SK-N-SH (cell line): ENCODE measurements around the gene HIPK1. TPM values are rescaled to one million over a fixed set of nuclear protein-coding genes. Genes with fewer than 3 reads are reported as not detected.

ENCODE experiments used
- CTCF ChIA-PET: fragments of 300-600, 350-600 bp; formaldehyde crosslinking; extraction: SDS; loops from one replicate; lab custom pipeline; 2021; lab: Yijun Ruan, JAX
- POLR2A ChIA-PET: fragments of 350-600 bp; sonication (Branson Sonifier 250); formaldehyde crosslinking; extraction: SDS; loops from one replicate; lab custom pipeline; 2020; ENCODE audit warnings: antibody characterized with exemption, inconsistent platforms; lab: Yijun Ruan, JAX
- DNase-seq: peaks from one replicate; pipeline ENCODE4 v3.0.0; 2012
- H2AFZ ChIP-seq: fragments of 200-600 bp; sonication (generic); 2 replicates; pipeline ENCODE4 v1.8.1; 2016; ENCODE audit warnings: antibody characterized with exemption, mild to moderate bottlenecking, low read depth
- H3F3A ChIP-seq: fragments of 200-600 bp; sonication (generic); replicated peaks from 2 replicates; pipeline ENCODE3; 2016; ENCODE audit warnings: antibody characterized with exemption, mild to moderate bottlenecking; ENCODE audit not compliant: insufficient read depth
- H3K27ac ChIP-seq, 2 experiments: fragments of 200-500 bp in 1 of 2; fragments of 200-600 bp in 1 of 2; sonication (Bioruptor generic) in 1 of 2; sonication (generic), shearing (Covaris generic) in 1 of 2; 2 replicates each; pipeline versions ENCODE4 v1.5.1 to v1.6.1; 2014 to 2016; ENCODE audit warnings: low read depth in 2 of 2, inconsistent platforms in 1 of 2, low read length in 1 of 2, mild to moderate bottlenecking in 1 of 2, mixed read lengths in 1 of 2
- H3K27me3 ChIP-seq: fragments of 200-600 bp; sonication (generic), shearing (Covaris generic); 2 replicates; pipeline ENCODE4 v1.6.1; 2016; ENCODE audit warnings: mixed run types; ENCODE audit not compliant: insufficient read depth
- H3K36me3 ChIP-seq, 2 experiments: fragments of 200-500 bp in 1 of 2; fragments of 200-600 bp in 1 of 2; sonication (Bioruptor generic) in 1 of 2; sonication (generic) in 1 of 2; replicated peaks in 1 of 2; 2 replicates each; pipeline versions ENCODE3 to v1.5.1; 2014 to 2016; ENCODE audit warnings: low read length in 1 of 2, mild to moderate bottlenecking in 1 of 2; ENCODE audit not compliant: insufficient read depth in 2 of 2, control insufficient read depth in 1 of 2
- H3K4me1 ChIP-seq, 2 experiments: fragments of 200-500 bp in 1 of 2; fragments of 200-600 bp in 1 of 2; sonication (Bioruptor generic) in 1 of 2; sonication (generic), shearing (Covaris generic) in 1 of 2; 2 replicates each; pipeline versions ENCODE4 v1.5.1 to v1.6.1; 2014 to 2016; ENCODE audit warnings: low read depth in 1 of 2, low read length in 1 of 2, mixed run types in 1 of 2; ENCODE audit not compliant: insufficient read depth in 2 of 2, control insufficient read depth in 1 of 2
- H3K4me2 ChIP-seq: fragments of 200-600 bp; sonication (generic), shearing (Covaris generic); 2 replicates; pipeline ENCODE4 v1.6.1; 2017; ENCODE audit warnings: mixed run types
- H3K4me3 ChIP-seq, 2 experiments: fragments of 200-500 bp in 1 of 2; fragments of 200-600 bp in 1 of 2; sonication (Bioruptor generic) in 1 of 2; sonication (generic), shearing (Covaris generic) in 1 of 2; 2 replicates each; pipeline versions ENCODE4 v1.5.1 to v1.8.1; 2014 to 2016; ENCODE audit warnings: low read depth in 2 of 2, inconsistent platforms in 1 of 2, low read length in 1 of 2, mild to moderate bottlenecking in 1 of 2, mixed read lengths in 1 of 2, moderate library complexity in 1 of 2
- H3K79me2 ChIP-seq: fragments of 200-600 bp; sonication (generic); 2 replicates; pipeline ENCODE4 v1.8.1; 2017; ENCODE audit warnings: mild to moderate bottlenecking; ENCODE audit not compliant: insufficient read depth
- H3K9ac ChIP-seq: fragments of 200-600 bp; sonication (generic); 2 replicates; pipeline ENCODE4 v1.6.1; 2017; ENCODE audit warnings: mixed run types
- H3K9me2 ChIP-seq: fragments of 200-600 bp; sonication (generic); 2 replicates; pipeline ENCODE4 v1.6.1; 2017; ENCODE audit warnings: mixed run types
- H3K9me3 ChIP-seq: fragments of 200-600 bp; sonication (generic); 2 replicates; pipeline ENCODE4 v1.6.1; 2017; ENCODE audit warnings: mixed run types, mild to moderate bottlenecking, moderate library complexity
- H4K20me1 ChIP-seq: fragments of 200-600 bp; sonication (generic); 2 replicates; pipeline ENCODE4 v1.6.1; 2017; ENCODE audit warnings: mild to moderate bottlenecking, mixed run types; ENCODE audit not compliant: insufficient read depth
- EP300 ChIP-seq, 2 experiments: IDR thresholded peaks; 2 replicates each; pipeline versions ENCODE4 v1.4.0 to v1.6.1; 2012; ENCODE audit warnings: borderline replicate concordance in 1 of 2, low read depth in 1 of 2, low read length in 1 of 2
- EZH2phosphoT487 ChIP-seq: fragments of 200-600 bp; sonication (generic); IDR thresholded peaks from 2 replicates; pipeline ENCODE4 v1.6.1; 2017; ENCODE audit warnings: low read depth, mixed run types, mild to moderate bottlenecking, antibody characterized with exemption, moderate library complexity, borderline replicate concordance
- FOXJ3 ChIP-seq: sonication (generic); formaldehyde crosslinking; IDR thresholded peaks from 2 replicates; pipeline ENCODE4 v1.5.1; 2020; ENCODE audit warnings: mild to moderate bottlenecking, missing genetic modification reagents
- FOXM1 ChIP-seq: IDR thresholded peaks from 2 replicates; pipeline ENCODE4 v1.4.0; 2012; ENCODE audit warnings: low read depth, mild to moderate bottlenecking
- GABPA ChIP-seq: IDR thresholded peaks from 2 replicates; pipeline ENCODE4 v1.4.0; 2012; ENCODE audit warnings: low read depth, mild to moderate bottlenecking
- JUND ChIP-seq: IDR thresholded peaks from 2 replicates; pipeline ENCODE4 v1.4.0; 2012
- MXI1 ChIP-seq: IDR thresholded peaks from 2 replicates; pipeline ENCODE4 v1.6.1; 2012; ENCODE audit warnings: mild to moderate bottlenecking, low read depth, low read length, improper control_type of control experiment
- NFIC ChIP-seq: IDR thresholded peaks from 2 replicates; pipeline ENCODE4 v1.4.0; 2012; ENCODE audit warnings: borderline replicate concordance
- POLR2AphosphoS5 ChIP-seq: IDR thresholded peaks from 2 replicates; pipeline ENCODE4 v1.6.1; 2012; ENCODE audit warnings: low read depth, low read length
- RAD21 ChIP-seq: IDR thresholded peaks from 2 replicates; pipeline ENCODE4 v1.6.1; 2012; ENCODE audit warnings: mild to moderate bottlenecking, low read length
- RCOR1 ChIP-seq: fragments of 150-350 bp; IDR thresholded peaks from 2 replicates; pipeline ENCODE4 v1.6.1; 2017; ENCODE audit warnings: antibody characterized with exemption, low read length
- SIN3A ChIP-seq: IDR thresholded peaks from 2 replicates; pipeline ENCODE4 v1.6.1; 2012; ENCODE audit warnings: low read depth, mild to moderate bottlenecking, low read length, moderate library complexity, borderline replicate concordance
- TAF1 ChIP-seq: IDR thresholded peaks from 2 replicates; pipeline ENCODE4 v1.6.1; 2012; ENCODE audit warnings: low read depth, mild to moderate bottlenecking, low read length, moderate library complexity, borderline replicate concordance
- TCF12 ChIP-seq: IDR thresholded peaks from 2 replicates; pipeline ENCODE4 v1.4.0; 2012
- TEAD4 ChIP-seq: IDR thresholded peaks from 2 replicates; pipeline ENCODE4 v1.4.0; 2012; ENCODE audit warnings: mild to moderate bottlenecking, borderline replicate concordance; ENCODE audit not compliant: insufficient read depth
- YY1 ChIP-seq: IDR thresholded peaks from 2 replicates; pipeline ENCODE4 v1.4.0; 2012; ENCODE audit warnings: low read depth, mild to moderate bottlenecking
- WGBS: methylation state at CpG from one replicate; pipeline ENCODE4 v1.1.6; 2017; ENCODE audit warnings: low lambda C conversion rate; 5-methylcytosine and 5-hydroxymethylcytosine counted together
- polyA plus RNA-seq, 3 experiments: library from polyadenylated mRNA; depleted of rRNA; stranded (reverse); fragments of >200 nt; gene quantifications; 2 replicates each; pipeline ENCODE4 v1.2.3, GENCODE V29; 2012
- TF ChIP-seq, protein P1 (sequence below): fragments of 200-600 bp; sonication (generic); IDR thresholded peaks from 2 replicates; pipeline ENCODE4 v1.6.1; 2017; ENCODE audit warnings: antibody characterized with exemption, mild to moderate bottlenecking, moderate library complexity
- TF ChIP-seq, protein P2 (sequence below): IDR thresholded peaks from 2 replicates; pipeline ENCODE4 v1.4.0; 2012; ENCODE audit warnings: low read depth, borderline replicate concordance
- TF ChIP-seq, protein P3 (sequence below): fragments of 150-350 bp; IDR thresholded peaks from 2 replicates; pipeline ENCODE4 v1.6.1; 2017; ENCODE audit warnings: antibody characterized with exemption, low read length, low read depth, borderline replicate concordance
- TF ChIP-seq, protein P4 (sequence below): IDR thresholded peaks from 2 replicates; pipeline ENCODE4 v1.4.0; 2012; ENCODE audit warnings: low read depth
- TF ChIP-seq, protein P5 (sequence below): IDR thresholded peaks from 2 replicates; pipeline ENCODE4 v1.6.1; 2012; ENCODE audit warnings: mild to moderate bottlenecking, low read depth, low read length, moderate library complexity

HIPK1 gene
- polyA plus RNA-seq, 1 of the 3 experiments (the other 2 are of a cell fraction): 7.1 TPM

DNA sequence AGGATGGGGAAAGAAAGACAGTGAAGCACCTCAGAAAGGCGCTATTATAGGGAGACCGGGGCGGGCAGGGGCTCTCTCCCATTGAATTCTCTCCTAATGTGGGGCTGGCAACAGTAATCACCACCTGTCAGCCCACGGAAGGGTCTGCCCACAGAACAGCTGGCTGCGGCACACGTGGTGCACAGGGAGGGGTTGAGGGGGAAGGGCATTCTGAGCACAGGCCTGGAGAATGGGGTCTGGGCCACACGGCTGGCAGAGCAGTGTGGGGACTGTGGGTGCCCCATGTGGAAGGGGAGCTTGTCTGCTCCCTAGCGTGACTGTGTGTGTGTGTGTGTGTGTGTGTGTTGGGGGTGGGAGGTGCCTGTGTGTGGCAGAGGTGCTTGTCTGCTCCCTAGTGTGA, 54.3 kb downstream of the HIPK1 start:
- no peak overlapping the region for H2AFZ ChIP-seq

DNA sequence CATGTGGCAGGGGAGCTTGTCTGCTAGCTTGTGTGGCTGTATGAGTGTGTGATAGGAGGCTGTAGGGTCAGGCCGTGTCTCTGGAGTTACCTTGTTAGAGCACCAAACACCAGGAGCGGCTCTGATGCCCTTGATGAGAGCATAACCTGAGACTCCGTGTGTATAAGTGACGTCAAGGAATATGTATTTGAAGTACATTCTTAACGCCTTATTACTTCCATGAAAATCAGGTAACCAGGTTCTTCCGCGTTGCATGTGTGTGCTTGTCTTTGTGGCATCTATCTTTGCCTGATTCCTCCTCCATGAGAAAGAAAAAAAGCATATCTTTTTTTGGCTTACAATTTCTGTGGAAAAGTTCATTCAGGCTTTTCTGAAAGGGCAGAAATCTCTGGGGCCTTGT, 54.7 kb downstream of the HIPK1 start:
- no peak for DNase-seq
- no peak for TF ChIP-seq MXI1
- TF ChIP-seq, protein P1, sequence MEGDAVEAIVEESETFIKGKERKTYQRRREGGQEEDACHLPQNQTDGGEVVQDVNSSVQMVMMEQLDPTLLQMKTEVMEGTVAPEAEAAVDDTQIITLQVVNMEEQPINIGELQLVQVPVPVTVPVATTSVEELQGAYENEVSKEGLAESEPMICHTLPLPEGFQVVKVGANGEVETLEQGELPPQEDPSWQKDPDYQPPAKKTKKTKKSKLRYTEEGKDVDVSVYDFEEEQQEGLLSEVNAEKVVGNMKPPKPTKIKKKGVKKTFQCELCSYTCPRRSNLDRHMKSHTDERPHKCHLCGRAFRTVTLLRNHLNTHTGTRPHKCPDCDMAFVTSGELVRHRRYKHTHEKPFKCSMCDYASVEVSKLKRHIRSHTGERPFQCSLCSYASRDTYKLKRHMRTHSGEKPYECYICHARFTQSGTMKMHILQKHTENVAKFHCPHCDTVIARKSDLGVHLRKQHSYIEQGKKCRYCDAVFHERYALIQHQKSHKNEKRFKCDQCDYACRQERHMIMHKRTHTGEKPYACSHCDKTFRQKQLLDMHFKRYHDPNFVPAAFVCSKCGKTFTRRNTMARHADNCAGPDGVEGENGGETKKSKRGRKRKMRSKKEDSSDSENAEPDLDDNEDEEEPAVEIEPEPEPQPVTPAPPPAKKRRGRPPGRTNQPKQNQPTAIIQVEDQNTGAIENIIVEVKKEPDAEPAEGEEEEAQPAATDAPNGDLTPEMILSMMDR: no peak
- no peak for TF ChIP-seq NFIC
- TF ChIP-seq FOXM1: no peak
- no peak for TF ChIP-seq RAD21
- TF ChIP-seq, protein P2, sequence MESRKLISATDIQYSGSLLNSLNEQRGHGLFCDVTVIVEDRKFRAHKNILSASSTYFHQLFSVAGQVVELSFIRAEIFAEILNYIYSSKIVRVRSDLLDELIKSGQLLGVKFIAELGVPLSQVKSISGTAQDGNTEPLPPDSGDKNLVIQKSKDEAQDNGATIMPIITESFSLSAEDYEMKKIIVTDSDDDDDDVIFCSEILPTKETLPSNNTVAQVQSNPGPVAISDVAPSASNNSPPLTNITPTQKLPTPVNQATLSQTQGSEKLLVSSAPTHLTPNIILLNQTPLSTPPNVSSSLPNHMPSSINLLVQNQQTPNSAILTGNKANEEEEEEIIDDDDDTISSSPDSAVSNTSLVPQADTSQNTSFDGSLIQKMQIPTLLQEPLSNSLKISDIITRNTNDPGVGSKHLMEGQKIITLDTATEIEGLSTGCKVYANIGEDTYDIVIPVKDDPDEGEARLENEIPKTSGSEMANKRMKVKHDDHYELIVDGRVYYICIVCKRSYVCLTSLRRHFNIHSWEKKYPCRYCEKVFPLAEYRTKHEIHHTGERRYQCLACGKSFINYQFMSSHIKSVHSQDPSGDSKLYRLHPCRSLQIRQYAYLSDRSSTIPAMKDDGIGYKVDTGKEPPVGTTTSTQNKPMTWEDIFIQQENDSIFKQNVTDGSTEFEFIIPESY: no peak
- no peak for TF ChIP-seq FOXJ3 (CRISPR knock-in tag)
- no peak for TF ChIP-seq GABPA
- Histone ChIP-seq H4K20me1 (no peaks in the 10 kb centered on the region), H3K27ac (no peak overlapping the region), H3K4me3 (no peak overlapping the region), H2AFZ (no peak overlapping the region), H3F3A (peaks cover 4% of the 10 kb centered on the region), H3K36me3 (no peaks in the 10 kb centered on the region), H3K4me2 (no peak overlapping the region), H3K9me2 (no peaks in the 10 kb centered on the region), H3K9ac (no peak overlapping the region), H3K9me3 (no peaks in the 10 kb centered on the region), H3K79me2 (no peaks in the 10 kb centered on the region), H3K4me1 (peaks cover 17 to 31% of the 10 kb centered on the region in 2 experiments), H3K27me3 (no peaks in the 10 kb centered on the region)
- ChIA-PET POLR2A (no interaction called here), CTCF (interaction anchor here (4.3 kb wide), 1 partner anchor 299 kb away, joined by 18 read pairs; no protein-coding TSS in a partner anchor)
- 95% methylated on average over 7 of the region's 7 CpGs for WGBS

More for the DNA sequence above, 54.3 kb downstream of the HIPK1 start:
- no peaks in the 10 kb centered on the region for H3K9me3 ChIP-seq
- no peak overlapping the region for H3K4me3 ChIP-seq
- H3K36me3 ChIP-seq: no peaks in the 10 kb centered on the region
- no peak overlapping the region for H3K4me2 ChIP-seq
- DNase-seq: no peak
- H3K4me1 ChIP-seq: peaks cover 21 to 31% of the 10 kb centered on the region in 2 experiments
- no peaks in the 10 kb centered on the region for H3K79me2 ChIP-seq
- no peaks in the 10 kb centered on the region for H3K27me3 ChIP-seq
- WGBS: 69% methylated on average over 4 of the region's 8 CpGs
- H3K9me2 ChIP-seq: no peaks in the 10 kb centered on the region
- H4K20me1 ChIP-seq: no peaks in the 10 kb centered on the region
- TF ChIP-seq GABPA (no peak), TAF1 (no peak), FOXM1 (no peak), MXI1 (no peak), RCOR1 (no peak), TEAD4 (no peak), EZH2phosphoT487 (no peak), YY1 (no peak), JUND (no peak), TCF12 (no peak), EP300 (IDR thresholded peaks at IDR 0.05; ENCODE audit: borderline replicate concordance in 1 of 2, low read depth in 1 of 2, low read length in 1 of 2) (no peak), SIN3A (no peak), POLR2AphosphoS5 (no peak)
- TF ChIP-seq, protein P3, sequence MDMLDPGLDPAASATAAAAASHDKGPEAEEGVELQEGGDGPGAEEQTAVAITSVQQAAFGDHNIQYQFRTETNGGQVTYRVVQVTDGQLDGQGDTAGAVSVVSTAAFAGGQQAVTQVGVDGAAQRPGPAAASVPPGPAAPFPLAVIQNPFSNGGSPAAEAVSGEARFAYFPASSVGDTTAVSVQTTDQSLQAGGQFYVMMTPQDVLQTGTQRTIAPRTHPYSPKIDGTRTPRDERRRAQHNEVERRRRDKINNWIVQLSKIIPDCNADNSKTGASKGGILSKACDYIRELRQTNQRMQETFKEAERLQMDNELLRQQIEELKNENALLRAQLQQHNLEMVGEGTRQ: no peak
- TF ChIP-seq, protein P4, sequence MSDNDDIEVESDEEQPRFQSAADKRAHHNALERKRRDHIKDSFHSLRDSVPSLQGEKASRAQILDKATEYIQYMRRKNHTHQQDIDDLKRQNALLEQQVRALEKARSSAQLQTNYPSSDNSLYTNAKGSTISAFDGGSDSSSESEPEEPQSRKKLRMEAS: no peak
- TF ChIP-seq, protein P5, sequence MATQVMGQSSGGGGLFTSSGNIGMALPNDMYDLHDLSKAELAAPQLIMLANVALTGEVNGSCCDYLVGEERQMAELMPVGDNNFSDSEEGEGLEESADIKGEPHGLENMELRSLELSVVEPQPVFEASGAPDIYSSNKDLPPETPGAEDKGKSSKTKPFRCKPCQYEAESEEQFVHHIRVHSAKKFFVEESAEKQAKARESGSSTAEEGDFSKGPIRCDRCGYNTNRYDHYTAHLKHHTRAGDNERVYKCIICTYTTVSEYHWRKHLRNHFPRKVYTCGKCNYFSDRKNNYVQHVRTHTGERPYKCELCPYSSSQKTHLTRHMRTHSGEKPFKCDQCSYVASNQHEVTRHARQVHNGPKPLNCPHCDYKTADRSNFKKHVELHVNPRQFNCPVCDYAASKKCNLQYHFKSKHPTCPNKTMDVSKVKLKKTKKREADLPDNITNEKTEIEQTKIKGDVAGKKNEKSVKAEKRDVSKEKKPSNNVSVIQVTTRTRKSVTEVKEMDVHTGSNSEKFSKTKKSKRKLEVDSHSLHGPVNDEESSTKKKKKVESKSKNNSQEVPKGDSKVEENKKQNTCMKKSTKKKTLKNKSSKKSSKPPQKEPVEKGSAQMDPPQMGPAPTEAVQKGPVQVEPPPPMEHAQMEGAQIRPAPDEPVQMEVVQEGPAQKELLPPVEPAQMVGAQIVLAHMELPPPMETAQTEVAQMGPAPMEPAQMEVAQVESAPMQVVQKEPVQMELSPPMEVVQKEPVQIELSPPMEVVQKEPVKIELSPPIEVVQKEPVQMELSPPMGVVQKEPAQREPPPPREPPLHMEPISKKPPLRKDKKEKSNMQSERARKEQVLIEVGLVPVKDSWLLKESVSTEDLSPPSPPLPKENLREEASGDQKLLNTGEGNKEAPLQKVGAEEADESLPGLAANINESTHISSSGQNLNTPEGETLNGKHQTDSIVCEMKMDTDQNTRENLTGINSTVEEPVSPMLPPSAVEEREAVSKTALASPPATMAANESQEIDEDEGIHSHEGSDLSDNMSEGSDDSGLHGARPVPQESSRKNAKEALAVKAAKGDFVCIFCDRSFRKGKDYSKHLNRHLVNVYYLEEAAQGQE: no peak
- ChIA-PET POLR2A (no interaction called here), CTCF (interaction anchor here (4.3 kb wide), 1 partner anchor 299 kb away, joined by 18 read pairs; no protein-coding TSS in a partner anchor)
- H3K9ac ChIP-seq: no peak overlapping the region
- H3K27ac ChIP-seq: no peak overlapping the region
- peaks cover 7% of the 10 kb centered on the region for H3F3A ChIP-seq
